SK-N-SH (cell line): ENCODE data around the gene CMTM1. TPM values are rescaled to one million over a fixed set of nuclear protein-coding genes. Genes with fewer than 3 reads are reported as not detected.
A peak's percentile ranks its signal among the peaks of the same experiment; 100 is the strongest.

Experiments used
- CTCF ChIA-PET: fragments of 300-600, 350-600 bp; formaldehyde crosslinking; extraction: SDS; loops from one replicate; lab custom pipeline; 2021; lab: Yijun Ruan, JAX
- POLR2A ChIA-PET: fragments of 350-600 bp; sonication (Branson Sonifier 250); formaldehyde crosslinking; extraction: SDS; loops from one replicate; lab custom pipeline; 2020; ENCODE audit warnings: antibody characterized with exemption, inconsistent platforms; lab: Yijun Ruan, JAX
- DNase-seq: peaks from one replicate; pipeline ENCODE4 v3.0.0; 2012
- H2AFZ ChIP-seq: fragments of 200-600 bp; sonication (generic); 2 replicates; pipeline ENCODE4 v1.8.1; 2016; ENCODE audit warnings: antibody characterized with exemption, mild to moderate bottlenecking, low read depth
- H3F3A ChIP-seq: fragments of 200-600 bp; sonication (generic); replicated peaks from 2 replicates; pipeline ENCODE3; 2016; ENCODE audit warnings: antibody characterized with exemption, mild to moderate bottlenecking; ENCODE audit not compliant: insufficient read depth
- H3K27ac ChIP-seq, 2 experiments: fragments of 200-500 bp in 1 of 2; fragments of 200-600 bp in 1 of 2; sonication (Bioruptor generic) in 1 of 2; sonication (generic), shearing (Covaris generic) in 1 of 2; 2 replicates each; pipeline versions ENCODE4 v1.5.1 to v1.6.1; 2014 to 2016; ENCODE audit warnings: low read depth in 2 of 2, inconsistent platforms in 1 of 2, low read length in 1 of 2, mild to moderate bottlenecking in 1 of 2, mixed read lengths in 1 of 2
- H3K27me3 ChIP-seq: fragments of 200-600 bp; sonication (generic), shearing (Covaris generic); 2 replicates; pipeline ENCODE4 v1.6.1; 2016; ENCODE audit warnings: mixed run types; ENCODE audit not compliant: insufficient read depth
- H3K36me3 ChIP-seq, 2 experiments: fragments of 200-500 bp in 1 of 2; fragments of 200-600 bp in 1 of 2; sonication (Bioruptor generic) in 1 of 2; sonication (generic) in 1 of 2; replicated peaks in 1 of 2; 2 replicates each; pipeline versions ENCODE3 to v1.5.1; 2014 to 2016; ENCODE audit warnings: low read length in 1 of 2, mild to moderate bottlenecking in 1 of 2; ENCODE audit not compliant: insufficient read depth in 2 of 2, control insufficient read depth in 1 of 2
- H3K4me1 ChIP-seq, 2 experiments: fragments of 200-500 bp in 1 of 2; fragments of 200-600 bp in 1 of 2; sonication (Bioruptor generic) in 1 of 2; sonication (generic), shearing (Covaris generic) in 1 of 2; 2 replicates each; pipeline versions ENCODE4 v1.5.1 to v1.6.1; 2014 to 2016; ENCODE audit warnings: low read depth in 1 of 2, low read length in 1 of 2, mixed run types in 1 of 2; ENCODE audit not compliant: insufficient read depth in 2 of 2, control insufficient read depth in 1 of 2
- H3K4me2 ChIP-seq: fragments of 200-600 bp; sonication (generic), shearing (Covaris generic); 2 replicates; pipeline ENCODE4 v1.6.1; 2017; ENCODE audit warnings: mixed run types
- H3K4me3 ChIP-seq, 2 experiments: fragments of 200-500 bp in 1 of 2; fragments of 200-600 bp in 1 of 2; sonication (Bioruptor generic) in 1 of 2; sonication (generic), shearing (Covaris generic) in 1 of 2; 2 replicates each; pipeline versions ENCODE4 v1.5.1 to v1.8.1; 2014 to 2016; ENCODE audit warnings: low read depth in 2 of 2, inconsistent platforms in 1 of 2, low read length in 1 of 2, mild to moderate bottlenecking in 1 of 2, mixed read lengths in 1 of 2, moderate library complexity in 1 of 2
- H3K79me2 ChIP-seq: fragments of 200-600 bp; sonication (generic); 2 replicates; pipeline ENCODE4 v1.8.1; 2017; ENCODE audit warnings: mild to moderate bottlenecking; ENCODE audit not compliant: insufficient read depth
- H3K9ac ChIP-seq: fragments of 200-600 bp; sonication (generic); 2 replicates; pipeline ENCODE4 v1.6.1; 2017; ENCODE audit warnings: mixed run types
- H3K9me2 ChIP-seq: fragments of 200-600 bp; sonication (generic); 2 replicates; pipeline ENCODE4 v1.6.1; 2017; ENCODE audit warnings: mixed run types
- H3K9me3 ChIP-seq: fragments of 200-600 bp; sonication (generic); 2 replicates; pipeline ENCODE4 v1.6.1; 2017; ENCODE audit warnings: mixed run types, mild to moderate bottlenecking, moderate library complexity
- H4K20me1 ChIP-seq: fragments of 200-600 bp; sonication (generic); 2 replicates; pipeline ENCODE4 v1.6.1; 2017; ENCODE audit warnings: mild to moderate bottlenecking, mixed run types; ENCODE audit not compliant: insufficient read depth
- CHD2 ChIP-seq: fragments of 150-350 bp; IDR thresholded peaks from 2 replicates; pipeline ENCODE4 v1.6.1; 2018; ENCODE audit warnings: low read length; ENCODE audit not compliant: partially characterized antibody
- EP300 ChIP-seq, 2 experiments: IDR thresholded peaks; 2 replicates each; pipeline versions ENCODE4 v1.4.0 to v1.6.1; 2012; ENCODE audit warnings: borderline replicate concordance in 1 of 2, low read depth in 1 of 2, low read length in 1 of 2
- EZH2phosphoT487 ChIP-seq: fragments of 200-600 bp; sonication (generic); IDR thresholded peaks from 2 replicates; pipeline ENCODE4 v1.6.1; 2017; ENCODE audit warnings: low read depth, mixed run types, mild to moderate bottlenecking, antibody characterized with exemption, moderate library complexity, borderline replicate concordance
- FOXM1 ChIP-seq: IDR thresholded peaks from 2 replicates; pipeline ENCODE4 v1.4.0; 2012; ENCODE audit warnings: low read depth, mild to moderate bottlenecking
- IRF3 ChIP-seq: fragments of 150-350 bp; IDR thresholded peaks from 2 replicates; pipeline ENCODE4 v1.6.1; 2016; ENCODE audit warnings: mild to moderate bottlenecking, low read depth, low read length
- JUND ChIP-seq: IDR thresholded peaks from 2 replicates; pipeline ENCODE4 v1.4.0; 2012
- MXI1 ChIP-seq: IDR thresholded peaks from 2 replicates; pipeline ENCODE4 v1.6.1; 2012; ENCODE audit warnings: mild to moderate bottlenecking, low read depth, low read length, improper control_type of control experiment
- NRF1 ChIP-seq: IDR thresholded peaks from 2 replicates; pipeline ENCODE4 v1.6.1; 2012; ENCODE audit warnings: low read depth, mild to moderate bottlenecking, low read length
- POLR2AphosphoS5 ChIP-seq: IDR thresholded peaks from 2 replicates; pipeline ENCODE4 v1.6.1; 2012; ENCODE audit warnings: low read depth, low read length
- RAD21 ChIP-seq: IDR thresholded peaks from 2 replicates; pipeline ENCODE4 v1.6.1; 2012; ENCODE audit warnings: mild to moderate bottlenecking, low read length
- RCOR1 ChIP-seq: fragments of 150-350 bp; IDR thresholded peaks from 2 replicates; pipeline ENCODE4 v1.6.1; 2017; ENCODE audit warnings: antibody characterized with exemption, low read length
- RFX5 ChIP-seq: IDR thresholded peaks from 2 replicates; pipeline ENCODE4 v1.6.1; 2012; ENCODE audit warnings: mild to moderate bottlenecking, improper control_type of control experiment, low read length
- RXRA ChIP-seq: IDR thresholded peaks from 2 replicates; pipeline ENCODE4 v1.4.0; 2012; ENCODE audit warnings: low read depth, mild to moderate bottlenecking, borderline replicate concordance
- TAF1 ChIP-seq: IDR thresholded peaks from 2 replicates; pipeline ENCODE4 v1.6.1; 2012; ENCODE audit warnings: low read depth, mild to moderate bottlenecking, low read length, moderate library complexity, borderline replicate concordance
- TCF12 ChIP-seq: IDR thresholded peaks from 2 replicates; pipeline ENCODE4 v1.4.0; 2012
- WGBS: methylation state at CpG from one replicate; pipeline ENCODE4 v1.1.6; 2017; ENCODE audit warnings: low lambda C conversion rate; 5-methylcytosine and 5-hydroxymethylcytosine counted together
- polyA plus RNA-seq, 3 experiments: library from polyadenylated mRNA; depleted of rRNA; stranded (reverse); fragments of >200 nt; gene quantifications; 2 replicates each; pipeline ENCODE4 v1.2.3, GENCODE V29; 2012
- TF ChIP-seq, protein P1 (sequence below): fragments of 150-350 bp; IDR thresholded peaks from 2 replicates; pipeline ENCODE4 v1.6.1; 2017; ENCODE audit warnings: antibody characterized with exemption, low read length, low read depth, borderline replicate concordance
- TF ChIP-seq, protein P2 (sequence below): IDR thresholded peaks from 2 replicates; pipeline ENCODE4 v1.4.0; 2012; ENCODE audit warnings: low read depth, borderline replicate concordance
- TF ChIP-seq, protein P3 (sequence below): IDR thresholded peaks from 2 replicates; pipeline ENCODE4 v1.4.0; 2012; ENCODE audit warnings: low read depth
- TF ChIP-seq, protein P4 (sequence below): fragments of 200-600 bp; sonication (generic); IDR thresholded peaks from 2 replicates; pipeline ENCODE4 v1.6.1; 2017; ENCODE audit warnings: antibody characterized with exemption, mild to moderate bottlenecking, moderate library complexity

CMTM1 gene
- polyA plus RNA-seq, 1 of the 3 experiments (the other 2 are of a cell fraction) = 3.7 TPM

GRCh38 chr16:66601471-66601870 lies 35.2 kb downstream of the CMTM1 start:
- Histone ChIP-seq H3K4me2 (no peak overlapping the region), H2AFZ (no peak overlapping the region), H3K4me3 (no peak overlapping the region), H3K27ac (no peak overlapping the region), H3F3A (peaks cover 9% of the 10 kb centered on the region), H3K9me2 (no peaks in the 10 kb centered on the region), H3K27me3 (no peaks in the 10 kb centered on the region), H3K4me1 (peaks cover 3 to 12% of the 10 kb centered on the region in 2 experiments; a peak in 2 of 4 replicates), H3K9me3 (no peaks in the 10 kb centered on the region), H3K79me2 (peaks cover 19% of the 10 kb centered on the region), H4K20me1 (peaks cover 2% of the 10 kb centered on the region; the same call in 1 of the 2 replicates), H3K9ac (no peak overlapping the region), H3K36me3 (no peaks in the 10 kb centered on the region)
- ChIA-PET POLR2A (no interaction called here), CTCF (interaction anchor here (0.8 to 1.3 kb wide), 2 partner anchors 49 to 195 kb away, joined by 3 to 4 read pairs; partner anchors contain the start of gene CKLF)
- 71% methylated on average over 2 of the region's 5 CpGs for WGBS
- TF ChIP-seq RCOR1 (no peak), POLR2AphosphoS5 (no peak), TCF12 (no peak), FOXM1 (no peak), RXRA (no peak), TAF1 (no peak)
- no peak for DNase-seq

GRCh38 chr16:66603537-66604375 lies 37.5 kb downstream of the CMTM1 start:
- WGBS = 24% methylated on average over 28 of the region's 32 CpGs
- Histone ChIP-seq H3K27ac (peak overlapping the region; percentile 70 to 90), H3K36me3 (no peaks in the 10 kb centered on the region), H3K9me3 (no peaks in the 10 kb centered on the region), H4K20me1 (peaks cover 16% of the 10 kb centered on the region; the same call in 1 of the 2 replicates), H3K4me1 (peaks cover 5 to 17% of the 10 kb centered on the region in 2 experiments; a peak in 3 of 4 replicates), H3K9ac (peak overlapping the region; percentile 94), H3F3A (peaks cover 16% of the 10 kb centered on the region), H3K27me3 (no peaks in the 10 kb centered on the region), H3K4me3 (peak overlapping the region; percentile 67 to 81), H2AFZ (peak overlapping the region; percentile 85), H3K9me2 (no peaks in the 10 kb centered on the region), H3K4me2 (peak overlapping the region; percentile 87), H3K79me2 (peaks cover 40% of the 10 kb centered on the region)
- POLR2A ChIA-PET = interaction anchor here (0.7 to 1.3 kb wide), 3 partner anchors 41 to 197 kb away, joined by 3 to 6 read pairs (median 4); partner anchors contain the start of gene CKLF
- CTCF ChIA-PET = interaction anchor here (0.6 to 2.5 kb wide), 15 partner anchors 10 to 269 kb away, joined by 3 to 11 read pairs (median 4); partner anchors contain the start of gene NAE1
- TF ChIP-seq, protein P1, sequence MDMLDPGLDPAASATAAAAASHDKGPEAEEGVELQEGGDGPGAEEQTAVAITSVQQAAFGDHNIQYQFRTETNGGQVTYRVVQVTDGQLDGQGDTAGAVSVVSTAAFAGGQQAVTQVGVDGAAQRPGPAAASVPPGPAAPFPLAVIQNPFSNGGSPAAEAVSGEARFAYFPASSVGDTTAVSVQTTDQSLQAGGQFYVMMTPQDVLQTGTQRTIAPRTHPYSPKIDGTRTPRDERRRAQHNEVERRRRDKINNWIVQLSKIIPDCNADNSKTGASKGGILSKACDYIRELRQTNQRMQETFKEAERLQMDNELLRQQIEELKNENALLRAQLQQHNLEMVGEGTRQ = no peak
- TF ChIP-seq EP300 (IDR thresholded peaks at IDR 0.05; ENCODE audit: borderline replicate concordance in 1 of 2, low read depth in 1 of 2, low read length in 1 of 2) = no peak
- no peak for TF ChIP-seq EZH2phosphoT487
- no peak for TF ChIP-seq IRF3
- TF ChIP-seq, protein P2, sequence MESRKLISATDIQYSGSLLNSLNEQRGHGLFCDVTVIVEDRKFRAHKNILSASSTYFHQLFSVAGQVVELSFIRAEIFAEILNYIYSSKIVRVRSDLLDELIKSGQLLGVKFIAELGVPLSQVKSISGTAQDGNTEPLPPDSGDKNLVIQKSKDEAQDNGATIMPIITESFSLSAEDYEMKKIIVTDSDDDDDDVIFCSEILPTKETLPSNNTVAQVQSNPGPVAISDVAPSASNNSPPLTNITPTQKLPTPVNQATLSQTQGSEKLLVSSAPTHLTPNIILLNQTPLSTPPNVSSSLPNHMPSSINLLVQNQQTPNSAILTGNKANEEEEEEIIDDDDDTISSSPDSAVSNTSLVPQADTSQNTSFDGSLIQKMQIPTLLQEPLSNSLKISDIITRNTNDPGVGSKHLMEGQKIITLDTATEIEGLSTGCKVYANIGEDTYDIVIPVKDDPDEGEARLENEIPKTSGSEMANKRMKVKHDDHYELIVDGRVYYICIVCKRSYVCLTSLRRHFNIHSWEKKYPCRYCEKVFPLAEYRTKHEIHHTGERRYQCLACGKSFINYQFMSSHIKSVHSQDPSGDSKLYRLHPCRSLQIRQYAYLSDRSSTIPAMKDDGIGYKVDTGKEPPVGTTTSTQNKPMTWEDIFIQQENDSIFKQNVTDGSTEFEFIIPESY = no peak
- peak; percentile 49 for TF ChIP-seq NRF1
- TF ChIP-seq CHD2 = no peak
- TF ChIP-seq POLR2AphosphoS5 = peak; percentile 48; the same call in 1 of the 2 replicates
- TF ChIP-seq RAD21 = no peak
- TF ChIP-seq, protein P3, sequence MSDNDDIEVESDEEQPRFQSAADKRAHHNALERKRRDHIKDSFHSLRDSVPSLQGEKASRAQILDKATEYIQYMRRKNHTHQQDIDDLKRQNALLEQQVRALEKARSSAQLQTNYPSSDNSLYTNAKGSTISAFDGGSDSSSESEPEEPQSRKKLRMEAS = peak; percentile 17; the same call in 1 of the 2 replicates
- no peak for TF ChIP-seq JUND
- TF ChIP-seq, protein P4, sequence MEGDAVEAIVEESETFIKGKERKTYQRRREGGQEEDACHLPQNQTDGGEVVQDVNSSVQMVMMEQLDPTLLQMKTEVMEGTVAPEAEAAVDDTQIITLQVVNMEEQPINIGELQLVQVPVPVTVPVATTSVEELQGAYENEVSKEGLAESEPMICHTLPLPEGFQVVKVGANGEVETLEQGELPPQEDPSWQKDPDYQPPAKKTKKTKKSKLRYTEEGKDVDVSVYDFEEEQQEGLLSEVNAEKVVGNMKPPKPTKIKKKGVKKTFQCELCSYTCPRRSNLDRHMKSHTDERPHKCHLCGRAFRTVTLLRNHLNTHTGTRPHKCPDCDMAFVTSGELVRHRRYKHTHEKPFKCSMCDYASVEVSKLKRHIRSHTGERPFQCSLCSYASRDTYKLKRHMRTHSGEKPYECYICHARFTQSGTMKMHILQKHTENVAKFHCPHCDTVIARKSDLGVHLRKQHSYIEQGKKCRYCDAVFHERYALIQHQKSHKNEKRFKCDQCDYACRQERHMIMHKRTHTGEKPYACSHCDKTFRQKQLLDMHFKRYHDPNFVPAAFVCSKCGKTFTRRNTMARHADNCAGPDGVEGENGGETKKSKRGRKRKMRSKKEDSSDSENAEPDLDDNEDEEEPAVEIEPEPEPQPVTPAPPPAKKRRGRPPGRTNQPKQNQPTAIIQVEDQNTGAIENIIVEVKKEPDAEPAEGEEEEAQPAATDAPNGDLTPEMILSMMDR = no peak
- TF ChIP-seq MXI1 = peak; percentile 47
- no peak for TF ChIP-seq RFX5
- DNase-seq = peak; percentile 76
